Breast epithelium (tissue), 3 donors: ENCODE data around the gene TNFAIP3.
"Not testable (repeated sequence)": the region's sequence is repeated elsewhere in the genome, so short reads cannot be mapped to it uniquely, and the experiment has no call there.

Experiments
- CTCF ChIP-seq, 3 donors: fragments of 450-650 bp; IDR thresholded peaks; one replicate each; pipeline ENCODE4 v1.5.1; 2016 to 2017; ENCODE audit warnings: antibody characterized with exemption in 3 of 3, mild to moderate bottlenecking in 3 of 3, moderate library complexity in 3 of 3
- POLR2AphosphoS5 ChIP-seq, 3 donors: sonication (generic); formaldehyde crosslinking; IDR thresholded peaks; one replicate each; pipeline ENCODE4 v1.6.1; 2017; ENCODE audit warnings: antibody characterized with exemption in 3 of 3

GRCh38 chr6:137894378-137894777, 27.3 kb downstream of the TNFAIP3 start:
- TF ChIP-seq CTCF, POLR2AphosphoS5 (IDR thresholded peaks at IDR 0.05): not testable (repeated sequence)
